HCT116 (cell line): ENCODE results near the gene BRSK1. TPM values are rescaled to one million over a fixed set of nuclear protein-coding genes. Genes with fewer than 3 reads are reported as not detected.

Source experiments
- ATAC-seq: fragments of 200-7000 bp; cut with Tn5 transposase; 2 replicates; pipeline ENCODE4 v1.9.1; 2020; ENCODE audit warnings: mild to moderate bottlenecking, moderate library complexity
- BruUV-seq: library from RNA; stranded (reverse); fragments of 400-500 nt; replicated peaks from 2 replicates; lab custom pipeline; 2021; lab: Mats Ljungman, UMichigan
- CTCF ChIA-PET: fragments of 300-600 bp; sonication (Branson Sonifier 250); formaldehyde crosslinking; loops from one replicate; lab custom pipeline; 2021; ENCODE audit warnings: antibody characterized with exemption; lab: Charles Lee
- POLR2A ChIA-PET: fragments of 300-600, 350-600 bp; sonication (Branson Sonifier 250); formaldehyde crosslinking; loops from one replicate; lab custom pipeline; 2021; ENCODE audit warnings: antibody characterized with exemption; lab: Charles Lee
- RAD21 ChIA-PET, 2 experiments: fragments of 300-600 bp; sonication (Branson Sonifier 250); formaldehyde crosslinking; loops; one replicate each; lab custom pipeline; 2023; ENCODE audit warnings: low total read pairs in 2 of 2; ENCODE audit not compliant: uncharacterized antibody in 2 of 2, unreplicated experiment in 2 of 2, low non-redundant PET in 1 of 2; lab: Charles Lee
- DNase-seq: peaks from one replicate; pipeline ENCODE4 v3.0.0-alpha.2; 2010; ENCODE audit warnings: low read depth, low spot score
- H2AFZ ChIP-seq: fragments of 200-600 bp; shearing (Covaris generic), sonication (generic); 2 replicates; pipeline ENCODE4 v1.6.1; 2017; ENCODE audit warnings: low read depth, mixed run types, mixed read lengths, antibody characterized with exemption, low read length; ENCODE audit not compliant: poor library complexity, severe bottlenecking
- H3K27ac ChIP-seq: 2 replicates; pipeline ENCODE4 v1.5.1; 2012; ENCODE audit warnings: low read depth, low read length
- H3K27me3 ChIP-seq: fragments of 200-600 bp; sonication (generic); 2 replicates; pipeline ENCODE4 v1.6.1; 2016; ENCODE audit warnings: mixed run types, low read length, mixed read lengths; ENCODE audit not compliant: insufficient read depth
- H3K36me3 ChIP-seq, 2 experiments: fragments of 200-500 bp in 1 of 2; fragments of 200-600 bp in 1 of 2; sonication (Bioruptor generic) in 1 of 2; sonication (generic) in 1 of 2; 2 replicates each; pipeline versions ENCODE4 v1.5.1 to v1.6.1; 2014 to 2016; ENCODE audit warnings: low read length in 2 of 2, inconsistent platforms in 1 of 2, mixed read lengths in 1 of 2, mixed run types in 1 of 2; ENCODE audit not compliant: insufficient read depth in 2 of 2, control insufficient read depth in 1 of 2
- H3K4me1 ChIP-seq, 2 experiments: fragments of 200-600 bp in 1 of 2; sonication (generic) in 1 of 2; 2 replicates each; pipeline versions ENCODE4 v1.5.1 to v1.6.1; 2012 to 2017; ENCODE audit warnings: low read length in 2 of 2, inconsistent platforms in 1 of 2, mild to moderate bottlenecking in 1 of 2, mixed read lengths in 1 of 2, mixed run types in 1 of 2, moderate library complexity in 1 of 2; ENCODE audit not compliant: insufficient read depth in 2 of 2, control insufficient read depth in 1 of 2
- H3K4me2 ChIP-seq: fragments of 200-600 bp; sonication (generic); 2 replicates; pipeline ENCODE4 v1.6.1; 2017; ENCODE audit warnings: mixed run types, low read length, mixed read lengths
- H3K4me3 ChIP-seq, 2 experiments: fragments of 200-600 bp in 1 of 2; sonication (generic) in 1 of 2; replicated peaks in 1 of 2; 2 replicates each; pipeline ENCODE4 v1.5.1; 2011 to 2016; ENCODE audit warnings: low read length in 2 of 2, control low read depth in 1 of 2, low read depth in 1 of 2, mild to moderate bottlenecking in 1 of 2, mixed read lengths in 1 of 2, mixed run types in 1 of 2
- H3K79me2 ChIP-seq: fragments of 200-600 bp; sonication (generic); 2 replicates; pipeline ENCODE4 v1.6.1; 2017; ENCODE audit warnings: mild to moderate bottlenecking, mixed run types, low read length, moderate library complexity, mixed read lengths; ENCODE audit not compliant: insufficient read depth
- H3K9ac ChIP-seq: fragments of 200-600 bp; sonication (generic); 2 replicates; pipeline ENCODE4 v1.6.1; 2016; ENCODE audit warnings: low read length, mixed read lengths
- H3K9me2 ChIP-seq: fragments of 200-600 bp; sonication (generic), shearing (Covaris generic); 2 replicates; pipeline ENCODE4 v1.6.1; 2017; ENCODE audit warnings: mixed run types, mild to moderate bottlenecking, moderate library complexity; ENCODE audit not compliant: insufficient read depth
- H3K9me3 ChIP-seq, 2 experiments: fragments of 200-500 bp in 1 of 2; fragments of 200-600 bp in 1 of 2; sonication (Bioruptor generic) in 1 of 2; sonication (generic) in 1 of 2; 2 replicates each; pipeline ENCODE4 v1.6.1; 2014 to 2017; ENCODE audit warnings: low read length in 2 of 2, mixed read lengths in 2 of 2, inconsistent platforms in 1 of 2, low read depth in 1 of 2, mild to moderate bottlenecking in 1 of 2, mixed run types in 1 of 2, moderate library complexity in 1 of 2; ENCODE audit not compliant: control insufficient read depth in 1 of 2, insufficient read depth in 1 of 2
- H4K20me1 ChIP-seq: fragments of 200-600 bp; sonication (generic), shearing (Covaris generic); 2 replicates; pipeline ENCODE4 v1.6.1; 2017; ENCODE audit warnings: mixed run types, mild to moderate bottlenecking, moderate library complexity; ENCODE audit not compliant: insufficient read depth
- CBX3 ChIP-seq: IDR thresholded peaks from 2 replicates; pipeline ENCODE4 v1.6.1; 2012; ENCODE audit warnings: low read depth
- CEBPB ChIP-seq: IDR thresholded peaks from 2 replicates; pipeline ENCODE4 v1.6.1; 2012; ENCODE audit warnings: low read depth
- EGR1 ChIP-seq: IDR thresholded peaks from 2 replicates; pipeline ENCODE4 v1.6.1; 2012; ENCODE audit warnings: low read depth
- ELF1 ChIP-seq: IDR thresholded peaks from 2 replicates; pipeline ENCODE4 v1.6.1; 2012; ENCODE audit warnings: low read depth, borderline replicate concordance
- EZH2 ChIP-seq: fragments of 200-600 bp; sonication (generic); IDR thresholded peaks from 2 replicates; pipeline ENCODE4 v1.6.1; 2017; ENCODE audit warnings: antibody characterized with exemption, mixed run types
- EZH2phosphoT487 ChIP-seq: fragments of 200-600 bp; IDR thresholded peaks from 2 replicates; pipeline ENCODE4 v1.6.1; 2018; ENCODE audit warnings: antibody characterized with exemption, borderline replicate concordance
- FOSL1 ChIP-seq: IDR thresholded peaks from 2 replicates; pipeline ENCODE4 v1.6.1; 2012; ENCODE audit warnings: low read depth
- JUND ChIP-seq: IDR thresholded peaks from 2 replicates; pipeline ENCODE4 v1.6.1; 2012
- POLR2A ChIP-seq: IDR thresholded peaks from 2 replicates; pipeline ENCODE4 v1.7.0; 2011; ENCODE audit warnings: borderline replicate concordance; ENCODE audit not compliant: insufficient read depth, insufficient read length; ENCODE audit errors: extremely low read depth
- POLR2AphosphoS5 ChIP-seq: IDR thresholded peaks from 2 replicates; pipeline ENCODE4 v1.6.1; 2011; ENCODE audit warnings: mild to moderate bottlenecking, low read depth, low read length, moderate library complexity
- RAD21 ChIP-seq: IDR thresholded peaks from 2 replicates; pipeline ENCODE4 v1.6.1; 2012; ENCODE audit warnings: low read depth, mild to moderate bottlenecking
- SIN3A ChIP-seq: IDR thresholded peaks from 2 replicates; pipeline ENCODE4 v1.6.1; 2012; ENCODE audit warnings: low read depth
- SRF ChIP-seq: IDR thresholded peaks from 2 replicates; pipeline ENCODE4 v1.6.1; 2012; ENCODE audit warnings: low read depth
- TCF7L2 ChIP-seq: IDR thresholded peaks from 2 replicates; pipeline ENCODE4 v1.7.0; 2011; ENCODE audit warnings: borderline replicate concordance, inconsistent platforms; ENCODE audit not compliant: insufficient read depth, insufficient read length; ENCODE audit errors: extremely low read depth
- YY1 ChIP-seq: IDR thresholded peaks from 2 replicates; pipeline ENCODE4 v1.6.1; 2011; ENCODE audit warnings: low read length, low read depth, moderate library complexity, mild to moderate bottlenecking; ENCODE audit not compliant: insufficient replicate concordance; ENCODE audit errors: extremely low read depth
- ZNF274 ChIP-seq: fragments of 200-500 bp; sonication (Bioruptor generic); IDR thresholded peaks from 2 replicates; pipeline ENCODE4 v1.6.1; 2014; ENCODE audit warnings: mild to moderate bottlenecking, low read depth, low read length, inconsistent platforms
- intact Hi-C: fragments of 100-400 bp; cut with micrococcal nuclease; formaldehyde crosslinking; loops from 2 replicates; pipeline ENCODE4 v1.10.0; 2022
- total RNA-seq: library from RNA; stranded (reverse); gene quantifications from one replicate; pipeline ENCODE4 v1.2.1, GENCODE V29; 2021; ENCODE audit not compliant: unreplicated experiment
- TF ChIP-seq, protein P1 (sequence below): IDR thresholded peaks from 2 replicates; pipeline ENCODE4 v1.6.1; 2011; ENCODE audit warnings: mild to moderate bottlenecking, low read length, moderate library complexity; ENCODE audit not compliant: insufficient replicate concordance; ENCODE audit errors: extremely low read depth
- TF ChIP-seq, protein P2 (sequence below): IDR thresholded peaks from 2 replicates; pipeline ENCODE4 v1.6.1; 2012
- TF ChIP-seq, protein P3 (sequence below): IDR thresholded peaks from 2 replicates; pipeline ENCODE4 v1.6.1; 2012; ENCODE audit warnings: low read depth
- TF ChIP-seq, protein P4 (sequence below), 3 experiments: fragments of 200-600 bp in 1 of 3; sonication (generic) in 1 of 3; IDR thresholded peaks in 2 of 3; conservative IDR thresholded peaks in 1 of 3; 2 replicates each; pipeline ENCODE4 v1.5.1; 2012 to 2017; ENCODE audit warnings: low read depth in 2 of 3, low read length in 2 of 3, antibody characterized with exemption in 1 of 3, borderline replicate concordance in 1 of 3, control low read depth in 1 of 3, mild to moderate bottlenecking in 1 of 3, mixed read lengths in 1 of 3, mixed run types in 1 of 3, moderate library complexity in 1 of 3; ENCODE audit not compliant: insufficient read depth in 1 of 3

Gene BRSK1
- total RNA-seq, 1 experiment from 2014 or later: 33.3 TPM

DNA sequence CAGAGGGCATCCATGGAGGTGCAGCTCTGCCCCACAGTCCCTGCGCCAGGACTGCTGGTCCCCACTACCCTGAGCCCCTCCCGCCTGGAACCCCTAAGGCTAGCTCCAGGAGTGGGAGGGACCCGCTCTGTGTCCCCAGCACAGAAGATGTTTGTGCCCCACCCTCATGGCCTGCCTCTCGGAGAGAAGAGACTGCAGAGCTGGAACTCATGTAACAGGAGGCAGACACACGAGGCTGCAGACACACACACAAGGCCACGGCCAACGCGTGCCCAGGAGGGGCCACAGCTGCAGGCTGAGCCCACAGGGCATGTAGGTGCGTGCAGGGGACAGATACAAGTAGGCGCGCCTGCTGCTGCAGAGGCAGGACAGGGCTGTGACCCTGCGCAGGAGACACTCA lies 44.8 kb upstream of the BRSK1 start:
- no peak overlapping the region for H3K4me3 ChIP-seq
- no TSS peak for BruUV-seq
- ChIA-PET RAD21 (no interaction called here), POLR2A (no interaction called here), CTCF (no interaction called here)
- ATAC-seq: no peak
- no peak overlapping the region for H3K4me2 ChIP-seq
- no peak overlapping the region for H3K27ac ChIP-seq
- no peak overlapping the region for H2AFZ ChIP-seq
- no peaks in the 10 kb centered on the region for H3K9me2 ChIP-seq
- peaks cover 8% of the 10 kb centered on the region; the same call in 1 of the 2 replicates for H3K79me2 ChIP-seq
- H3K9ac ChIP-seq: no peak overlapping the region
- no peaks in the 10 kb centered on the region for H3K9me3 ChIP-seq
- H3K36me3 ChIP-seq: peaks cover 49 to 56% of the 10 kb centered on the region in 2 experiments
- no peaks in the 10 kb centered on the region for H4K20me1 ChIP-seq
- no peaks in the 10 kb centered on the region for H3K4me1 ChIP-seq
- intact Hi-C loops: no loop called here
- no peaks in the 10 kb centered on the region for H3K27me3 ChIP-seq
- TF ChIP-seq EGR1 (no peak), SRF (no peak), CBX3 (no peak), TCF7L2 (no peak), POLR2AphosphoS5 (no peak), RAD21 (no peak), SIN3A (no peak), FOSL1 (no peak), YY1 (no peak), JUND (no peak), CEBPB (no peak), ELF1 (no peak), POLR2A (no peak), EZH2 (no peak), ZNF274 (no peak), EZH2phosphoT487 (no peak)
- TF ChIP-seq, protein P1, sequence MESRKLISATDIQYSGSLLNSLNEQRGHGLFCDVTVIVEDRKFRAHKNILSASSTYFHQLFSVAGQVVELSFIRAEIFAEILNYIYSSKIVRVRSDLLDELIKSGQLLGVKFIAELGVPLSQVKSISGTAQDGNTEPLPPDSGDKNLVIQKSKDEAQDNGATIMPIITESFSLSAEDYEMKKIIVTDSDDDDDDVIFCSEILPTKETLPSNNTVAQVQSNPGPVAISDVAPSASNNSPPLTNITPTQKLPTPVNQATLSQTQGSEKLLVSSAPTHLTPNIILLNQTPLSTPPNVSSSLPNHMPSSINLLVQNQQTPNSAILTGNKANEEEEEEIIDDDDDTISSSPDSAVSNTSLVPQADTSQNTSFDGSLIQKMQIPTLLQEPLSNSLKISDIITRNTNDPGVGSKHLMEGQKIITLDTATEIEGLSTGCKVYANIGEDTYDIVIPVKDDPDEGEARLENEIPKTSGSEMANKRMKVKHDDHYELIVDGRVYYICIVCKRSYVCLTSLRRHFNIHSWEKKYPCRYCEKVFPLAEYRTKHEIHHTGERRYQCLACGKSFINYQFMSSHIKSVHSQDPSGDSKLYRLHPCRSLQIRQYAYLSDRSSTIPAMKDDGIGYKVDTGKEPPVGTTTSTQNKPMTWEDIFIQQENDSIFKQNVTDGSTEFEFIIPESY: no peak
- TF ChIP-seq, protein P2, sequence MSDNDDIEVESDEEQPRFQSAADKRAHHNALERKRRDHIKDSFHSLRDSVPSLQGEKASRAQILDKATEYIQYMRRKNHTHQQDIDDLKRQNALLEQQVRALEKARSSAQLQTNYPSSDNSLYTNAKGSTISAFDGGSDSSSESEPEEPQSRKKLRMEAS: no peak
- TF ChIP-seq, protein P3, sequence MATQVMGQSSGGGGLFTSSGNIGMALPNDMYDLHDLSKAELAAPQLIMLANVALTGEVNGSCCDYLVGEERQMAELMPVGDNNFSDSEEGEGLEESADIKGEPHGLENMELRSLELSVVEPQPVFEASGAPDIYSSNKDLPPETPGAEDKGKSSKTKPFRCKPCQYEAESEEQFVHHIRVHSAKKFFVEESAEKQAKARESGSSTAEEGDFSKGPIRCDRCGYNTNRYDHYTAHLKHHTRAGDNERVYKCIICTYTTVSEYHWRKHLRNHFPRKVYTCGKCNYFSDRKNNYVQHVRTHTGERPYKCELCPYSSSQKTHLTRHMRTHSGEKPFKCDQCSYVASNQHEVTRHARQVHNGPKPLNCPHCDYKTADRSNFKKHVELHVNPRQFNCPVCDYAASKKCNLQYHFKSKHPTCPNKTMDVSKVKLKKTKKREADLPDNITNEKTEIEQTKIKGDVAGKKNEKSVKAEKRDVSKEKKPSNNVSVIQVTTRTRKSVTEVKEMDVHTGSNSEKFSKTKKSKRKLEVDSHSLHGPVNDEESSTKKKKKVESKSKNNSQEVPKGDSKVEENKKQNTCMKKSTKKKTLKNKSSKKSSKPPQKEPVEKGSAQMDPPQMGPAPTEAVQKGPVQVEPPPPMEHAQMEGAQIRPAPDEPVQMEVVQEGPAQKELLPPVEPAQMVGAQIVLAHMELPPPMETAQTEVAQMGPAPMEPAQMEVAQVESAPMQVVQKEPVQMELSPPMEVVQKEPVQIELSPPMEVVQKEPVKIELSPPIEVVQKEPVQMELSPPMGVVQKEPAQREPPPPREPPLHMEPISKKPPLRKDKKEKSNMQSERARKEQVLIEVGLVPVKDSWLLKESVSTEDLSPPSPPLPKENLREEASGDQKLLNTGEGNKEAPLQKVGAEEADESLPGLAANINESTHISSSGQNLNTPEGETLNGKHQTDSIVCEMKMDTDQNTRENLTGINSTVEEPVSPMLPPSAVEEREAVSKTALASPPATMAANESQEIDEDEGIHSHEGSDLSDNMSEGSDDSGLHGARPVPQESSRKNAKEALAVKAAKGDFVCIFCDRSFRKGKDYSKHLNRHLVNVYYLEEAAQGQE: no peak
- TF ChIP-seq, protein P4, sequence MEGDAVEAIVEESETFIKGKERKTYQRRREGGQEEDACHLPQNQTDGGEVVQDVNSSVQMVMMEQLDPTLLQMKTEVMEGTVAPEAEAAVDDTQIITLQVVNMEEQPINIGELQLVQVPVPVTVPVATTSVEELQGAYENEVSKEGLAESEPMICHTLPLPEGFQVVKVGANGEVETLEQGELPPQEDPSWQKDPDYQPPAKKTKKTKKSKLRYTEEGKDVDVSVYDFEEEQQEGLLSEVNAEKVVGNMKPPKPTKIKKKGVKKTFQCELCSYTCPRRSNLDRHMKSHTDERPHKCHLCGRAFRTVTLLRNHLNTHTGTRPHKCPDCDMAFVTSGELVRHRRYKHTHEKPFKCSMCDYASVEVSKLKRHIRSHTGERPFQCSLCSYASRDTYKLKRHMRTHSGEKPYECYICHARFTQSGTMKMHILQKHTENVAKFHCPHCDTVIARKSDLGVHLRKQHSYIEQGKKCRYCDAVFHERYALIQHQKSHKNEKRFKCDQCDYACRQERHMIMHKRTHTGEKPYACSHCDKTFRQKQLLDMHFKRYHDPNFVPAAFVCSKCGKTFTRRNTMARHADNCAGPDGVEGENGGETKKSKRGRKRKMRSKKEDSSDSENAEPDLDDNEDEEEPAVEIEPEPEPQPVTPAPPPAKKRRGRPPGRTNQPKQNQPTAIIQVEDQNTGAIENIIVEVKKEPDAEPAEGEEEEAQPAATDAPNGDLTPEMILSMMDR (IDR thresholded peaks at IDR 0.05 in 2 of 3, conservative IDR thresholded peaks at IDR 0.05 in 1 of 3; ENCODE audit: borderline replicate concordance in 1 of 3, insufficient read depth in 1 of 3, low read depth in 2 of 3, low read length in 2 of 3): no peak
- TF ChIP-seq, all 23 proteins: peak for 0
- DNase-seq: no peak
